AG04449 (cell line): ENCODE results near the gene NDFIP2.

Experiments
- CTCF ChIA-PET: fragments of 350-600 bp; formaldehyde crosslinking; extraction: SDS; loops from one replicate; lab custom pipeline; 2021; ENCODE audit warnings: antibody characterized with exemption; lab: Yijun Ruan, JAX
- POLR2A ChIA-PET: fragments of 400-600, 350-600 bp; formaldehyde crosslinking; extraction: SDS; loops from one replicate; lab custom pipeline; 2020; ENCODE audit warnings: antibody characterized with exemption, inconsistent platforms; lab: Yijun Ruan, JAX
- DNase-seq: peaks from one replicate; pipeline ENCODE4 v3.0.0-alpha.2; 2010; ENCODE audit warnings: low read depth, low spot score
- H3K4me3 ChIP-seq: 2 replicates; pipeline ENCODE4 v1.5.1; 2011; ENCODE audit warnings: low read depth, mild to moderate bottlenecking, control low read depth, low read length
- TF ChIP-seq, protein P1 (sequence below): IDR thresholded peaks from one replicate; pipeline ENCODE4 v1.5.1; 2011; ENCODE audit warnings: mild to moderate bottlenecking, moderate library complexity, low read length, control low read depth, inconsistent platforms; ENCODE audit not compliant: insufficient read depth; ENCODE audit errors: missing control alignments

The NDFIP2 gene

DNA sequence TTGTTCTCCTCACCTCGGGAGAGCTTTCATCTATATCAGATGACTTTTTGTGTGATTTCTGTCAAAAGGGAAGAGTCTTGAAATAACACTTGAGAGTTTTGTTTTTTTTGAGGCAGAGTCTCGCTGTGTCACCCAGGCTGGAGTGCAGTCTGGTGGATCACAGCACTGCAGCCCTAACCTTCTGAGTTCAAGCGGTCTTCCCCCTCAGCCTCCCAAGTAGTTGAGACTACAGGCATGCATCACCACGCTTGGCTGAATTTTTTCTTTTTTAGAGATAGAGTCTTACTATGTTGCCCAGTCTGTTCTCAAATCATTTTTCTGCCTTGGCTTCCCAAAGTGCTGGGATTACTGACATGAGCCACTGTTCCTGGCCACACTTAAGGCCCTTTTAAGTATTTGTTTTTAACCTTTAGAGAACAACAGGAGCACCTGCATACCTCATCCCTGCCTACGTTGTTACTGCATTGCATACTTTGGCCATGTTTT lies 11.4 kb downstream of the NDFIP2 start:
- H3K4me3 ChIP-seq, result no peak overlapping the region
- TF ChIP-seq, protein P1, sequence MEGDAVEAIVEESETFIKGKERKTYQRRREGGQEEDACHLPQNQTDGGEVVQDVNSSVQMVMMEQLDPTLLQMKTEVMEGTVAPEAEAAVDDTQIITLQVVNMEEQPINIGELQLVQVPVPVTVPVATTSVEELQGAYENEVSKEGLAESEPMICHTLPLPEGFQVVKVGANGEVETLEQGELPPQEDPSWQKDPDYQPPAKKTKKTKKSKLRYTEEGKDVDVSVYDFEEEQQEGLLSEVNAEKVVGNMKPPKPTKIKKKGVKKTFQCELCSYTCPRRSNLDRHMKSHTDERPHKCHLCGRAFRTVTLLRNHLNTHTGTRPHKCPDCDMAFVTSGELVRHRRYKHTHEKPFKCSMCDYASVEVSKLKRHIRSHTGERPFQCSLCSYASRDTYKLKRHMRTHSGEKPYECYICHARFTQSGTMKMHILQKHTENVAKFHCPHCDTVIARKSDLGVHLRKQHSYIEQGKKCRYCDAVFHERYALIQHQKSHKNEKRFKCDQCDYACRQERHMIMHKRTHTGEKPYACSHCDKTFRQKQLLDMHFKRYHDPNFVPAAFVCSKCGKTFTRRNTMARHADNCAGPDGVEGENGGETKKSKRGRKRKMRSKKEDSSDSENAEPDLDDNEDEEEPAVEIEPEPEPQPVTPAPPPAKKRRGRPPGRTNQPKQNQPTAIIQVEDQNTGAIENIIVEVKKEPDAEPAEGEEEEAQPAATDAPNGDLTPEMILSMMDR, result no peak
- POLR2A ChIA-PET, result interaction anchor here (1.0 to 1.5 kb wide), 2 partner anchors 9 to 11 kb away, joined by 3 to 4 read pairs; partner anchors contain the start of gene NDFIP2
- CTCF ChIA-PET, result interaction anchor here (0.6 to 0.7 kb wide), 3 partner anchors 10 to 68 kb away, joined by 3 read pairs; no protein-coding TSS in a partner anchor
- DNase-seq, result no peak

DNA sequence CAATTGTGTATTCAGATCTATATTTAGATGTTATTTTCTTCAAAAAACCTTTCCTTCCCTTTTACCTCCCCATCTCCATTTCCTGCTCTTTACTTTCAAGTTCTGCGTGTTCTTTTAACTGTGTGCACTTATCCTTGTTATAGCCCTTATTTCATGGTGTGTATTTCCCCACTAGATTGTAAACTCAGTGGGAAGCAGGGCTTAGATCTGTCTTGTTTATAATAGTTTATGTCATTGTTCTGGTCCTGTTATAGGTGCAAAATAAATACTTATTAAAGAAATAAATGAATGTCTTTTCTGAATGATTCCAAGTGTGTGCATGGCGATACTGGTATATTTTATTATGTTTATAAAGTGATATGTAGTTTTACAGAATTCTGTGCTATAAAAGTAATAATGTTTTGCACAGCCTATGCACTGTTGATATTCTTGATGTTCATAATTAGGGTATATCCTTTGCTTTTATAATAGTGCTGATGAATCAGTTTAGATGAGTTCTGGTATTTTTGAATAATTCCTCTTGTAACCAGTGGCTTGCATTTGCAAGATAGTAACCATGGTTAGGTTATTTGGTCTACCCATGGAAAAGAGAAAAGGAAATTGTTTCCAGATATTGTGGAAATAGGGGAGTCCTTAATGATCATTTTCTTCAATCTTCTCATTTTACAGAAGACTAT lies 12.1 kb downstream of the NDFIP2 start:
- no peak for DNase-seq
- TF ChIP-seq, protein P1, result no peak
- no peak overlapping the region for H3K4me3 ChIP-seq
- CTCF ChIA-PET, result interaction anchor here (0.6 to 1.1 kb wide), 3 partner anchors 8 to 70 kb away, joined by 3 to 4 read pairs (median 3); no protein-coding TSS in a partner anchor
- POLR2A ChIA-PET, result no interaction called here

DNA sequence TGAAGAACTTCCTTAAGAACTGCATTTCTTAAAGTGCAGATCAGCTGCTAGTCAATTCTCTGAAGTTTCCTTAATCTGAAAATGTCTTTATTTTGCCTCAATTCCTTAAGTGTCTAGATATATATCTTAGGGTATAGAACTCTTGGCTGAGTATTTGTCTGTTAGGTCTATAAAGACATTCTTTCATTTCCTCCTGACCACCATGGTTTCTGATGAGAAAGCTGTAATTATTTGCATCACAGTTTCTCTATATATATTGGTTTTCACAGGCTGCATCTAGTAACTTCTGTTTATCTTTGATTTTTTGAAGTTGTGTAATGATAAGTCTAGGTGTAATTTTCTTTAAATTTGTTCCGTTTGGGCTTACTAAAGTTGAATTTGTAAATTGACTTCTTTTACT lies 15.2 kb downstream of the NDFIP2 start:
- TF ChIP-seq, protein P1, result no peak
- H3K4me3 ChIP-seq, result no peak overlapping the region
- CTCF ChIA-PET, result interaction anchor here (4.7 kb wide), 1 partner anchor 72 kb away, joined by 15 read pairs; no protein-coding TSS in a partner anchor
- no peak for DNase-seq
- POLR2A ChIA-PET, result no interaction called here

- TF ChIP-seq, protein P1, result no peak
- POLR2A ChIA-PET, result no interaction called here
- CTCF ChIA-PET, result interaction anchor here (4.7 kb wide), 1 partner anchor 73 kb away, joined by 15 read pairs; no protein-coding TSS in a partner anchor
- DNase-seq, result no peak
- no peak overlapping the region for H3K4me3 ChIP-seq
Measured at GRCh38 chr13:79497064-79497463, 16.1 kb downstream of the NDFIP2 start.

DNA sequence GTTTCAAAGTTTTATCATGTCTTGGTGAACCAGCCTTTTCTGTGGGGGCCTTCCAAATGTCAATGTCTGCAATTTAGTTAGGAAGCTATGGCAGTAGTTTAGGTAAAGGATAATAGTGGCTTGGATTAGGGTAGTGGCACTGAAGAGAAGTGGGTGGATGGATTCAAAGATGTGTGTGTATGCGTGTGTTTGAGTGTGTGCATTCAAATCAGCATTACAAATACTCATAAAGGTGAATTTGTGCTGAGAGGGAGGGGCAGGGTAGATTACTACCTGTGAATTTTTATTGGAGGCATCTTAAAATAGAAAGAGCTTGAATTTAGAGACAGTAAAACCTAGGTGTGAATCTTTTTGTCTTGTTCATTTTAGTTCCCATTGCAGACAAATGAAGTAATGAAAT lies 16.9 kb downstream of the NDFIP2 start:
- no peak overlapping the region for H3K4me3 ChIP-seq
- TF ChIP-seq, protein P1, result no peak
- POLR2A ChIA-PET, result no interaction called here
- DNase-seq, result no peak
- CTCF ChIA-PET, result interaction anchor here (1.2 to 4.7 kb wide), 2 partner anchors 30 to 74 kb away, joined by 3 to 15 read pairs; no protein-coding TSS in a partner anchor

DNA sequence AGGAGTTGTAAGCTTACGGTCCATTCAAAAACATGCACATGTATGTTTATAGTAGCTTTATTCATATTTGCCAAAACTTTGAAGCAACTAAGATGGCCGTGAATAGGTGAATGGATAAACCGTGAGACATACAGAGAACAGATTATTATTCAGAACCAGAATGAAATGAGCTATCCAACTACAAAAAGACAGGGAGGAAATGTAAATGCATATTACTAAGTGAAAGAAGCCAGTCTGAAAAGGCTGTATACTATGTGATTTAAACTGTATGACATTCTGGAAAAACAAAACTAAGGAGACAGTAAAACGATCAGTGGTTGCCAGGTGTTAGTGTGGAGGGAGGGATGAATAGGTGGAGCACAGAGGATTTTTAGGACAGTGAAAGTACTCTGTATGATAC lies 19.9 kb downstream of the NDFIP2 start:
- ChIA-PET POLR2A (no interaction called here), CTCF (interaction anchor here (1.2 to 4.7 kb wide), 4 partner anchors 13 to 77 kb away, joined by 3 to 15 read pairs (median 6); no protein-coding TSS in a partner anchor)
- TF ChIP-seq, protein P1, result no peak
- DNase-seq, result no peak
- H3K4me3 ChIP-seq, result no peak overlapping the region
